Measurements from ENCODE around the gene SPAG17.
"Not testable (repeated sequence)": the region's sequence is repeated elsewhere in the genome, so short reads cannot be mapped to it uniquely, and the experiment has no call there.

Gene SPAG17

DNA sequence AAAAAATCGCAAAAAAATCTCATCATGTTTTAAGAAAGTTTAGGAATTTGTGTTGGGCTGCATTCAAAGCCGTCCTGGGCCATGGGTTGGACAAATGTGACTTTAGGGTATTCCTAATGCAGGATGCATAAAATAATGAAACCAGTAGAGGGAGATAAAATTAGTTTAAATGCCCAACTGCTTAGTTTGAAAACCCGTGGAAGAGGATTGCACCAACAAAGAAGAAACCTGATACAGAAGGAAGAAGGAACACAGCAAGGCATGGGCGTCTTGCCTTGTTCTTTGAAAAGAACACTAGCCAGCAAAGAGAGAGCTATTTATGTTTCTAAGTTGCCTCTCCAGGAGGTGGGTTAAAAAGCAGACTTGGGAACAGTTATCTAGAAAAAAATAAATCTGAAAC, 217.6 kb downstream of the SPAG17 start:
- peak; percentile 69 for DNase-seq

- DNase-seq, result peak; percentile 18
Measured at GRCh38 chr1:117964290-117965038, 220.6 kb downstream of the SPAG17 start.

DNA sequence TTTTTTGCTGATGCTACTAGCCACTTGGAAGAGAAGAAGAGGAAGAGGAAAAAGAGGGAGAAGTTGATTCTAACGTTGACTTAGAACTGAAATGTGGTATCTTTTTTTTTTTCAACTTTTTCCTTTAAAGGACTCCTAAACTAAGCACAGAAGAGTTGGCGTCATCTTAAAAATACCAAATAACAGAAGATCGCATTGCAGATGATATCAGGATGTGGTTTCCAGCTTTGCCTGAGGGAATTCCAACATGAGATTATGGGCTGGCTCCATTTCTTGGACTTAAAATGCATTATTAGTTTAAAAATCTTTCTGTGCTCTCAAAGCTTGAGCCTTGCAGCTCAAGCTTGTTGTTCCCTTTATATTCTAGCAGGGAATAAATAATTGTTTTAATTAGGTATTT, 225.7 kb downstream of the SPAG17 start:
- DNase-seq, result no peak

DNA sequence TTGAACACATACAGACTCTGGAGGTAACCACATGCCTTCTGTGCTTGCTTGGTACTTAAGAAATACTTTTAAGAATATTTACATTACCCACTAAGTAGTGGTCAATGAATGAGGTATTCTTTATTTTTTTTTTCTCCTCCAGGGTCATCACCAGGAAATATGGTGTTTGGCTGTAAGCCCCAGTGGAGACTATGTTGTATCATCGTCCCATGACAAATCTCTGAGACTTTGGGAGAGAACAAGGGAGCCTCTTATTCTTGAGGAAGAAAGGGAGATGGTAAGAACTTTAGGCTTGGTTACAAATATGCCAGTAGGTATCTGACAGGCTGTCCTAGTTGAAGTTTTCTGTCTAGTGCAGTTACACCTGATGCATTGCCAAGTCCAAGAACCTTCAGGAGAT, 232.6 kb downstream of the SPAG17 start:
- no peak for DNase-seq

DNA sequence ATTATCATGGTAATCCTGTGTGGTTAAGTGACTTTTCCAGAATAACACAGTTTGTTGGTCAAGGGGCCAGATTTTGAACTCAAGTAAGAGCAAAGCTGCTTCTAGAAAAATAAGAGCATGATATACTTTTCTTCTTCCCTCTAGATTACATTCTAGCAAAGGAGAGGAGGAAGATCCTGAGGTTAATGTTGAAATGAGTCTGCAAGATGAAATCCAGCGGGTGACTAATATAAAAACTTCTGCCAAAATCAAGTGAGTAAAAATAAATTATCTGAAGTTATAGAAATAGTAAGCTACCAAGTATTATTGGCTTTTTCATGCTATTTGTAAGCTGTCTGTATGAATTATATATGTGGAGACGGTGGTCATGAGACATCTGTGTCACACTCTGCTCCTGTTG, 242.7 kb downstream of the SPAG17 start:
- no peak for DNase-seq

- DNase-seq, result no peak
Measured at GRCh38 chr1:117933769-117934168, 251.3 kb downstream of the SPAG17 start.

DNA sequence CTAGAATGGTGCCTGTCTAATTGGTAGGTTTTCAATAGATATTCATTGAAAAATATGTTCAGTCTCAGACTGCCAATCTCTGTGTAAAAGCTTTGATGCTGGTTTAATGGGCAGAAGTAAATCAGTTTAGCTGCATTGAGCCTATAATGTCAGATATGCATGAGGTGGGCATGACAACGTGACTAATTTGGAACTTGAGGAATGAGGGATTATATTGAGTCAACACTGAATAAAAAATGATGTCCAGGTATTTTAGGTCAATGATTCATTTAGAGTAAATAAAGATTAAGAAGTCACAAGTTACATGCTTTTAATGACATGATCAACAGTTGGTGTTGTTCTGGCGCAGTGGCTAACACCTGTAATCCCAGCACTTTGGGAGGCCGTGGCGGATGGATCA, 252.5 kb downstream of the SPAG17 start:
- DNase-seq, result no peak

GRCh38 chr1:117930484-117930883, 254.5 kb downstream of the SPAG17 start:
- DNase-seq, result peak; percentile 29

- DNase-seq, result no peak
Measured at GRCh38 chr1:117930173-117930447, 254.9 kb downstream of the SPAG17 start.

- peak; percentile 99 for DNase-seq
Measured at GRCh38 chr1:117929343-117930172, 255.5 kb downstream of the SPAG17 start, which contains the start of the genes GDAP2 and WDR3. Gene GDAP2, minus strand, starts transcription at chr1:117929621. Its CDS starts 9,264 bp downstream, at chr1:117920357. Gene WDR3, plus strand, starts transcription at chr1:117929739. Its CDS starts 3,581 bp downstream, at chr1:117933320.

GRCh38 chr1:117928881-117929342, 256.1 kb downstream of the SPAG17 start:
- DNase-seq, result peak; percentile 88

GRCh38 chr1:117925981-117926380, 259.0 kb downstream of the SPAG17 start:
- peak; percentile 11 for DNase-seq

GRCh38 chr1:117922717-117923116, 262.3 kb downstream of the SPAG17 start:
- DNase-seq, result not testable (repeated sequence)

- DNase-seq, result no peak
Measured at GRCh38 chr1:117921991-117922390, 263.0 kb downstream of the SPAG17 start.

DNA sequence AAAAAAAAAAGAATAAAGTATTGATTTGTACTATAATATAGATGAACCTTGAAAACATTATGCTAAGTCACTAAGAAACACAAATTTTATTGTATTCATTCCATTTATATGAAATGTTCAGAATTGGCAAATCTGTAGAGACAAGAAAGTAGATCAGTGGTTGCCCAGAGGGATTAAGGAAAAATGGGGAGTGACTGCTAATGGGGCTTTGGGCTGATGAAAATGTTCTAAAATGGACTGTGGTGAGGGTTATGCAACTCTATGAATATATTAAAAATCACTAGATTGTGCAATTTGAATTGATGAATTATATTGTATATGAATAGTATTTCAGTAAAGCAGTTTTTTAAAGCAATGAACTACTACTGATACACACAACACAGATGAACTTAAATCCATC, 265.7 kb downstream of the SPAG17 start:
- no peak for DNase-seq

DNA sequence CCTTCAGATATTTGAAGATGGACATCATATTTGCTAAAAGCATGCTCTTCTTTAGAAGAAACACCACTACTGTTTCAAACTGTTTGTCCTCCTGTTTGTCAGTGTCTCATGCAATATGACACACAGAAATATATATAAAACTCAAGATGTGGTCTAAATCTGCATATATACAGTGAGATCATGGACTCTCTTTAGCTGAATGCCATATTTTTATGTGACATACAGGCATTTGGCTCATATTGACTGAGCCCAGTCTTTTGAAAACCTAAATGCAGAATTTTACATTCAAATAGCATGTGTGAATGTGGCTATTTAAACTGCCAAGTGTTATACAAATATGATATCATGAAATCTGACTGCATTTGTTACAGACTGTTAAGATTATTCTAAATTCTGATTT, 274.0 kb downstream of the SPAG17 start:
- DNase-seq, result no peak

DNA sequence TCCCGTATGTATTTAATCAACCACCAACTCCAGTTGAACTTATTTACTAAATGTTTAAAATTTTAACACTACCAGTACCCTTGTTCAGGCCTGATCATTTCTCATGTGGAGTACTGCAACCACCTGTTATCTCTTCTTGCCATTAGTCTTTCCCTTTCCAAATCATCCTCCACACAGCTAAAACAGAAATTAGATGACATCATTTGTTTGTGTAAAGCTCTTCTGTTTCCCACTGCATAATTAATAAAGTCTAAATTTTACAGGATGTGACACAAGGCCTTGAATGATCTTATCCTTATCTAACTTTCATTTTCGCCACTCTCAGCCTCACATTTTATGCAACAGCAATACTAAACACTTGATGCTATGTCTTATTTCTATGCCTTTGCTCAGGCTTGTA, 280.0 kb downstream of the SPAG17 start:
- DNase-seq, result no peak

GRCh38 chr1:117904485-117904884, 280.5 kb downstream of the SPAG17 start:
- no peak for DNase-seq
